GM23338 (cell line): ENCODE results near the gene PCSK6. TPM values are rescaled to one million over a fixed set of nuclear protein-coding genes. Genes with fewer than 3 reads are reported as not detected.

Source experiments
- ATAC-seq: fragments of 200-7000 bp; cut with Tn5 transposase; 3 replicates; pipeline ENCODE4 v1.9.1; 2020
- DNase-seq: peaks from one replicate; pipeline ENCODE4 v3.0.0-alpha.2; 2015; ENCODE audit warnings: low spot score
- H2AFZ ChIP-seq: fragments of 200-600 bp; sonication (generic); 2 replicates; pipeline ENCODE4 v1.8.0; 2016; ENCODE audit warnings: antibody characterized with exemption, mild to moderate bottlenecking, moderate library complexity
- H3F3A ChIP-seq: fragments of 200-600 bp; sonication (generic); replicated peaks from 2 replicates; pipeline ENCODE4 v1.8.0; 2017; ENCODE audit warnings: antibody characterized with exemption, mixed run types, low read depth
- H3K27ac ChIP-seq: fragments of 200-600 bp; sonication (generic); 2 replicates; pipeline ENCODE4 v1.6.1; 2016; ENCODE audit warnings: low read depth
- H3K27me3 ChIP-seq: fragments of 200-600 bp; sonication (generic); 2 replicates; pipeline ENCODE4 v1.8.0; 2016; ENCODE audit warnings: mild to moderate bottlenecking, mixed run types, moderate library complexity; ENCODE audit not compliant: insufficient read depth
- H3K36me3 ChIP-seq: fragments of 200-600 bp; sonication (generic); 2 replicates; pipeline ENCODE4 v1.8.0; 2016; ENCODE audit warnings: mild to moderate bottlenecking; ENCODE audit not compliant: insufficient read depth
- H3K4me1 ChIP-seq: fragments of 200-600 bp; sonication (generic); 2 replicates; pipeline ENCODE4 v1.8.0; 2016; ENCODE audit warnings: mild to moderate bottlenecking, moderate library complexity; ENCODE audit not compliant: insufficient read depth
- H3K4me2 ChIP-seq: fragments of 200-600 bp; sonication (generic); 2 replicates; pipeline ENCODE4 v1.7.1; 2017; ENCODE audit warnings: mixed run types
- H3K4me3 ChIP-seq: fragments of 200-600 bp; sonication (generic); 2 replicates; pipeline ENCODE4 v1.6.1; 2016; ENCODE audit warnings: mixed run types
- H3K79me2 ChIP-seq: fragments of 200-600 bp; sonication (generic); replicated peaks from 2 replicates; pipeline ENCODE4 v1.8.0; 2017; ENCODE audit warnings: mild to moderate bottlenecking; ENCODE audit not compliant: insufficient read depth
- H3K9me2 ChIP-seq: fragments of 200-600 bp; sonication (generic); 2 replicates; pipeline ENCODE4 v1.8.0; 2017; ENCODE audit not compliant: insufficient read depth
- H4K20me1 ChIP-seq: fragments of 200-600 bp; sonication (generic); replicated peaks from 2 replicates; pipeline ENCODE4 v1.8.0; 2017; ENCODE audit warnings: mild to moderate bottlenecking; ENCODE audit not compliant: insufficient read depth
- H3K27ac Mint-ChIP-seq: 2 replicates; pipeline ENCODE4 v1.8.0; 2020; ENCODE audit warnings: inconsistent platforms, mild to moderate bottlenecking, moderate library complexity, mixed read lengths
- H3K27me3 Mint-ChIP-seq: 3 replicates; pipeline ENCODE4 v1.8.0; 2022; ENCODE audit warnings: low read depth, mild to moderate bottlenecking, moderate library complexity, mixed read lengths, inconsistent platforms; ENCODE audit not compliant: insufficient read depth, poor library complexity
- H3K36me3 Mint-ChIP-seq: 3 replicates; pipeline ENCODE4 v1.8.0; 2021; ENCODE audit warnings: low read depth, mild to moderate bottlenecking, inconsistent platforms, moderate library complexity, mixed read lengths
- H3K4me1 Mint-ChIP-seq: 3 replicates; pipeline ENCODE4 v1.8.0; 2020; ENCODE audit warnings: mild to moderate bottlenecking, inconsistent platforms, mixed read lengths
- H3K4me3 Mint-ChIP-seq: 3 replicates; pipeline ENCODE4 v1.8.0; 2021; ENCODE audit warnings: moderate library complexity, mild to moderate bottlenecking, inconsistent platforms, mixed read lengths
- H3K9me3 Mint-ChIP-seq: 3 replicates; pipeline ENCODE4 v1.8.0; 2020; ENCODE audit warnings: moderate library complexity, mild to moderate bottlenecking, inconsistent platforms, mixed read lengths
- ZNF114 ChIP-seq: fragments of 250-450 bp; sonication (Bioruptor Pico); IDR thresholded peaks from 2 replicates; pipeline ENCODE4 v1.5.0; 2020; ENCODE audit warnings: mild to moderate bottlenecking, moderate library complexity
- ZNF331 ChIP-seq: fragments of 250-450 bp; sonication (Bioruptor Pico); IDR thresholded peaks from 2 replicates; pipeline ENCODE4 v1.5.0; 2020; ENCODE audit warnings: low read depth, mild to moderate bottlenecking, moderate library complexity
- polyA plus RNA-seq: library from polyadenylated mRNA; unstranded; fragments of >200 nt; fragmentation: Nextera tagmentation; extraction: Ambion mirVana; gene quantifications from 2 replicates; pipeline ENCODE4 v1.2.1, GENCODE V29; 2016
- total RNA-seq: library from RNA; depleted of rRNA; stranded (reverse); fragments of >200 nt; shearing (Covaris generic); gene quantifications from 2 replicates; pipeline ENCODE4 v1.2.3, GENCODE V29; 2014
- TF ChIP-seq, protein P1 (sequence below), 2 experiments: fragments of 200-600 bp in 1 of 2; sonication (generic) in 1 of 2; conservative IDR thresholded peaks; 2 replicates each; pipeline versions ENCODE4 v1.5.1 to v1.6.1; 2016 to 2017; ENCODE audit warnings: antibody characterized with exemption in 2 of 2, low read depth in 2 of 2, mild to moderate bottlenecking in 2 of 2, moderate library complexity in 1 of 2
- TF ChIP-seq, protein P2 (sequence below): IDR thresholded peaks from 2 replicates; pipeline ENCODE4 v1.6.1; 2016; ENCODE audit warnings: antibody characterized with exemption

The PCSK6 gene
- total and polyA plus RNA-seq, 2 experiments from 2014 or later: 1.7 to 6.7 TPM

GRCh38 chr15:101459579-101460300 is 29.8 kb downstream of the PCSK6 start:
- TF ChIP-seq, protein P1, sequence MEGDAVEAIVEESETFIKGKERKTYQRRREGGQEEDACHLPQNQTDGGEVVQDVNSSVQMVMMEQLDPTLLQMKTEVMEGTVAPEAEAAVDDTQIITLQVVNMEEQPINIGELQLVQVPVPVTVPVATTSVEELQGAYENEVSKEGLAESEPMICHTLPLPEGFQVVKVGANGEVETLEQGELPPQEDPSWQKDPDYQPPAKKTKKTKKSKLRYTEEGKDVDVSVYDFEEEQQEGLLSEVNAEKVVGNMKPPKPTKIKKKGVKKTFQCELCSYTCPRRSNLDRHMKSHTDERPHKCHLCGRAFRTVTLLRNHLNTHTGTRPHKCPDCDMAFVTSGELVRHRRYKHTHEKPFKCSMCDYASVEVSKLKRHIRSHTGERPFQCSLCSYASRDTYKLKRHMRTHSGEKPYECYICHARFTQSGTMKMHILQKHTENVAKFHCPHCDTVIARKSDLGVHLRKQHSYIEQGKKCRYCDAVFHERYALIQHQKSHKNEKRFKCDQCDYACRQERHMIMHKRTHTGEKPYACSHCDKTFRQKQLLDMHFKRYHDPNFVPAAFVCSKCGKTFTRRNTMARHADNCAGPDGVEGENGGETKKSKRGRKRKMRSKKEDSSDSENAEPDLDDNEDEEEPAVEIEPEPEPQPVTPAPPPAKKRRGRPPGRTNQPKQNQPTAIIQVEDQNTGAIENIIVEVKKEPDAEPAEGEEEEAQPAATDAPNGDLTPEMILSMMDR (conservative IDR thresholded peaks at IDR 0.05; ENCODE audit: low read depth in 2 of 2): no peak
- TF ChIP-seq, protein P2, sequence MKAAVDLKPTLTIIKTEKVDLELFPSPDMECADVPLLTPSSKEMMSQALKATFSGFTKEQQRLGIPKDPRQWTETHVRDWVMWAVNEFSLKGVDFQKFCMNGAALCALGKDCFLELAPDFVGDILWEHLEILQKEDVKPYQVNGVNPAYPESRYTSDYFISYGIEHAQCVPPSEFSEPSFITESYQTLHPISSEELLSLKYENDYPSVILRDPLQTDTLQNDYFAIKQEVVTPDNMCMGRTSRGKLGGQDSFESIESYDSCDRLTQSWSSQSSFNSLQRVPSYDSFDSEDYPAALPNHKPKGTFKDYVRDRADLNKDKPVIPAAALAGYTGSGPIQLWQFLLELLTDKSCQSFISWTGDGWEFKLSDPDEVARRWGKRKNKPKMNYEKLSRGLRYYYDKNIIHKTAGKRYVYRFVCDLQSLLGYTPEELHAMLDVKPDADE: no peak
- H3K27me3 ChIP-seq: no peaks in the 10 kb centered on the region
- no peak overlapping the region for H3K4me3 ChIP-seq
- H3K4me2 ChIP-seq: no peak overlapping the region
- Mint-ChIP-seq H3K4me1 (peaks cover 5% of the 10 kb centered on the region; the same call in 2 of the 3 replicates), H3K9me3 (no peaks in the 10 kb centered on the region), H3K36me3 (no peaks in the 10 kb centered on the region), H3K27me3 (peaks cover 4% of the 10 kb centered on the region), H3K27ac (no peak overlapping the region), H3K4me3 (no peak overlapping the region)
- H4K20me1 ChIP-seq: no peaks in the 10 kb centered on the region
- no peaks in the 10 kb centered on the region; the same call in 1 of the 2 replicates for H3K36me3 ChIP-seq
- no peak overlapping the region for H2AFZ ChIP-seq
- no peaks in the 10 kb centered on the region for H3K79me2 ChIP-seq
- no peaks in the 10 kb centered on the region for H3F3A ChIP-seq
- DNase-seq (no peak), ATAC-seq (no peak)
- no peaks in the 10 kb centered on the region for H3K4me1 ChIP-seq
- H3K9me2 ChIP-seq: no peaks in the 10 kb centered on the region
- H3K27ac ChIP-seq: no peak overlapping the region

- no peaks in the 10 kb centered on the region for H3K79me2 ChIP-seq
- H3K9me2 ChIP-seq: no peaks in the 10 kb centered on the region
- no peak overlapping the region for H3K4me2 ChIP-seq
- peaks cover 4% of the 10 kb centered on the region for H3K27me3 Mint-ChIP-seq
- H3K27me3 ChIP-seq: no peaks in the 10 kb centered on the region
- no peak for TF ChIP-seq ZNF331 (CRISPR knock-in tag)
- TF ChIP-seq, protein P2: no peak
- TF ChIP-seq ZNF114: no peak
- no peaks in the 10 kb centered on the region for H3F3A ChIP-seq
- H3K27ac Mint-ChIP-seq: no peak overlapping the region
- H3K4me3 ChIP-seq: no peak overlapping the region
- no peak for DNase-seq
- H3K27ac ChIP-seq: no peak overlapping the region
- no peak overlapping the region for H3K4me3 Mint-ChIP-seq
- no peaks in the 10 kb centered on the region; the same call in 1 of the 2 replicates for H3K36me3 ChIP-seq
- H3K36me3 Mint-ChIP-seq: no peaks in the 10 kb centered on the region
- no peaks in the 10 kb centered on the region for H3K9me3 Mint-ChIP-seq
- no peaks in the 10 kb centered on the region for H4K20me1 ChIP-seq
- no peaks in the 10 kb centered on the region for H3K4me1 ChIP-seq
- ATAC-seq: no peak; the same call in 2 of the 3 replicates
- peak overlapping the region; percentile 38; the same call in 1 of the 2 replicates for H2AFZ ChIP-seq
- H3K4me1 Mint-ChIP-seq: peaks cover 5% of the 10 kb centered on the region; the same call in 2 of the 3 replicates
Measured at GRCh38 chr15:101458908-101459578, 30.5 kb downstream of the PCSK6 start.
